HCT116 (cell line): ENCODE data around the gene ECE2. TPM values are rescaled to one million over a fixed set of nuclear protein-coding genes. Genes with fewer than 3 reads are reported as not detected.
A peak's percentile ranks its signal among the peaks of the same experiment; 100 is the strongest.

Source experiments
- ATAC-seq: fragments of 200-7000 bp; cut with Tn5 transposase; 2 replicates; pipeline ENCODE4 v1.9.1; 2020; ENCODE audit warnings: mild to moderate bottlenecking, moderate library complexity
- BruUV-seq: library from RNA; stranded (reverse); fragments of 400-500 nt; replicated peaks from 2 replicates; lab custom pipeline; 2021; lab: Mats Ljungman, UMichigan
- CTCF ChIA-PET: fragments of 300-600 bp; sonication (Branson Sonifier 250); formaldehyde crosslinking; loops from one replicate; lab custom pipeline; 2021; ENCODE audit warnings: antibody characterized with exemption; lab: Charles Lee
- POLR2A ChIA-PET: fragments of 300-600, 350-600 bp; sonication (Branson Sonifier 250); formaldehyde crosslinking; loops from one replicate; lab custom pipeline; 2021; ENCODE audit warnings: antibody characterized with exemption; lab: Charles Lee
- RAD21 ChIA-PET, 2 experiments: fragments of 300-600 bp; sonication (Branson Sonifier 250); formaldehyde crosslinking; loops; one replicate each; lab custom pipeline; 2023; ENCODE audit warnings: low total read pairs in 2 of 2; ENCODE audit not compliant: uncharacterized antibody in 2 of 2, unreplicated experiment in 2 of 2, low non-redundant PET in 1 of 2; lab: Charles Lee
- DNase-seq: peaks from one replicate; pipeline ENCODE4 v3.0.0-alpha.2; 2010; ENCODE audit warnings: low read depth, low spot score
- H2AFZ ChIP-seq: fragments of 200-600 bp; shearing (Covaris generic), sonication (generic); 2 replicates; pipeline ENCODE4 v1.6.1; 2017; ENCODE audit warnings: low read depth, mixed run types, mixed read lengths, antibody characterized with exemption, low read length; ENCODE audit not compliant: poor library complexity, severe bottlenecking
- H3K27ac ChIP-seq: 2 replicates; pipeline ENCODE4 v1.5.1; 2012; ENCODE audit warnings: low read depth, low read length
- H3K27me3 ChIP-seq: fragments of 200-600 bp; sonication (generic); 2 replicates; pipeline ENCODE4 v1.6.1; 2016; ENCODE audit warnings: mixed run types, low read length, mixed read lengths; ENCODE audit not compliant: insufficient read depth
- H3K36me3 ChIP-seq, 2 experiments: fragments of 200-500 bp in 1 of 2; fragments of 200-600 bp in 1 of 2; sonication (Bioruptor generic) in 1 of 2; sonication (generic) in 1 of 2; 2 replicates each; pipeline versions ENCODE4 v1.5.1 to v1.6.1; 2014 to 2016; ENCODE audit warnings: low read length in 2 of 2, inconsistent platforms in 1 of 2, mixed read lengths in 1 of 2, mixed run types in 1 of 2; ENCODE audit not compliant: insufficient read depth in 2 of 2, control insufficient read depth in 1 of 2
- H3K4me1 ChIP-seq, 2 experiments: fragments of 200-600 bp in 1 of 2; sonication (generic) in 1 of 2; 2 replicates each; pipeline versions ENCODE4 v1.5.1 to v1.6.1; 2012 to 2017; ENCODE audit warnings: low read length in 2 of 2, inconsistent platforms in 1 of 2, mild to moderate bottlenecking in 1 of 2, mixed read lengths in 1 of 2, mixed run types in 1 of 2, moderate library complexity in 1 of 2; ENCODE audit not compliant: insufficient read depth in 2 of 2, control insufficient read depth in 1 of 2
- H3K4me2 ChIP-seq: fragments of 200-600 bp; sonication (generic); 2 replicates; pipeline ENCODE4 v1.6.1; 2017; ENCODE audit warnings: mixed run types, low read length, mixed read lengths
- H3K4me3 ChIP-seq, 2 experiments: fragments of 200-600 bp in 1 of 2; sonication (generic) in 1 of 2; replicated peaks in 1 of 2; 2 replicates each; pipeline ENCODE4 v1.5.1; 2011 to 2016; ENCODE audit warnings: low read length in 2 of 2, control low read depth in 1 of 2, low read depth in 1 of 2, mild to moderate bottlenecking in 1 of 2, mixed read lengths in 1 of 2, mixed run types in 1 of 2
- H3K79me2 ChIP-seq: fragments of 200-600 bp; sonication (generic); 2 replicates; pipeline ENCODE4 v1.6.1; 2017; ENCODE audit warnings: mild to moderate bottlenecking, mixed run types, low read length, moderate library complexity, mixed read lengths; ENCODE audit not compliant: insufficient read depth
- H3K9ac ChIP-seq: fragments of 200-600 bp; sonication (generic); 2 replicates; pipeline ENCODE4 v1.6.1; 2016; ENCODE audit warnings: low read length, mixed read lengths
- H3K9me2 ChIP-seq: fragments of 200-600 bp; sonication (generic), shearing (Covaris generic); 2 replicates; pipeline ENCODE4 v1.6.1; 2017; ENCODE audit warnings: mixed run types, mild to moderate bottlenecking, moderate library complexity; ENCODE audit not compliant: insufficient read depth
- H3K9me3 ChIP-seq, 2 experiments: fragments of 200-500 bp in 1 of 2; fragments of 200-600 bp in 1 of 2; sonication (Bioruptor generic) in 1 of 2; sonication (generic) in 1 of 2; 2 replicates each; pipeline ENCODE4 v1.6.1; 2014 to 2017; ENCODE audit warnings: low read length in 2 of 2, mixed read lengths in 2 of 2, inconsistent platforms in 1 of 2, low read depth in 1 of 2, mild to moderate bottlenecking in 1 of 2, mixed run types in 1 of 2, moderate library complexity in 1 of 2; ENCODE audit not compliant: control insufficient read depth in 1 of 2, insufficient read depth in 1 of 2
- H4K20me1 ChIP-seq: fragments of 200-600 bp; sonication (generic), shearing (Covaris generic); 2 replicates; pipeline ENCODE4 v1.6.1; 2017; ENCODE audit warnings: mixed run types, mild to moderate bottlenecking, moderate library complexity; ENCODE audit not compliant: insufficient read depth
- CBX3 ChIP-seq: IDR thresholded peaks from 2 replicates; pipeline ENCODE4 v1.6.1; 2012; ENCODE audit warnings: low read depth
- CTCF ChIP-seq, 3 experiments: fragments of 200-600 bp in 1 of 3; sonication (generic) in 1 of 3; IDR thresholded peaks in 2 of 3; conservative IDR thresholded peaks in 1 of 3; 2 replicates each; pipeline ENCODE4 v1.5.1; 2012 to 2017; ENCODE audit warnings: low read depth in 2 of 3, low read length in 2 of 3, antibody characterized with exemption in 1 of 3, borderline replicate concordance in 1 of 3, control low read depth in 1 of 3, mild to moderate bottlenecking in 1 of 3, mixed read lengths in 1 of 3, mixed run types in 1 of 3, moderate library complexity in 1 of 3; ENCODE audit not compliant: insufficient read depth in 1 of 3
- EGR1 ChIP-seq: IDR thresholded peaks from 2 replicates; pipeline ENCODE4 v1.6.1; 2012; ENCODE audit warnings: low read depth
- ELF1 ChIP-seq: IDR thresholded peaks from 2 replicates; pipeline ENCODE4 v1.6.1; 2012; ENCODE audit warnings: low read depth, borderline replicate concordance
- JUND ChIP-seq: IDR thresholded peaks from 2 replicates; pipeline ENCODE4 v1.6.1; 2012
- SIN3A ChIP-seq: IDR thresholded peaks from 2 replicates; pipeline ENCODE4 v1.6.1; 2012; ENCODE audit warnings: low read depth
- ZBTB33 ChIP-seq: IDR thresholded peaks from 2 replicates; pipeline ENCODE4 v1.6.1; 2011; ENCODE audit warnings: mild to moderate bottlenecking, low read length, moderate library complexity; ENCODE audit not compliant: insufficient replicate concordance; ENCODE audit errors: extremely low read depth
- intact Hi-C: fragments of 100-400 bp; cut with micrococcal nuclease; formaldehyde crosslinking; loops from 2 replicates; pipeline ENCODE4 v1.10.0; 2022
- total RNA-seq: library from RNA; stranded (reverse); gene quantifications from one replicate; pipeline ENCODE4 v1.2.1, GENCODE V29; 2021; ENCODE audit not compliant: unreplicated experiment

Gene ECE2
- total RNA-seq, 1 experiment from 2014 or later: not detected

GRCh38 chr3:184307915-184308314 lies 32.1 kb downstream of the ECE2 start:
- no peak for TF ChIP-seq EGR1
- no peak for TF ChIP-seq JUND
- TF ChIP-seq ELF1: no peak
- no peak for TF ChIP-seq ZBTB33
- no peak for TF ChIP-seq CBX3
- Histone ChIP-seq H3K27ac (no peak overlapping the region), H3K4me1 (no peaks in the 10 kb centered on the region), H3K4me2 (no peak overlapping the region), H3K27me3 (no peaks in the 10 kb centered on the region), H3K4me3 (no peak overlapping the region), H4K20me1 (no peaks in the 10 kb centered on the region), H3K36me3 (peaks cover 46 to 52% of the 10 kb centered on the region in 2 experiments), H3K9me3 (no peaks in the 10 kb centered on the region), H3K79me2 (peaks cover 18% of the 10 kb centered on the region; the same call in 1 of the 2 replicates), H3K9ac (no peak overlapping the region), H3K9me2 (no peaks in the 10 kb centered on the region), H2AFZ (no peak overlapping the region)
- intact Hi-C loops: no loop called here
- no peak for DNase-seq
- POLR2A ChIA-PET: no interaction called here
- RAD21 ChIA-PET: no interaction called here
- ATAC-seq: no peak
- CTCF ChIA-PET: no interaction called here
- no TSS peak for BruUV-seq

GRCh38 chr3:184308744-184309143 lies 32.9 kb downstream of the ECE2 start:
- Histone ChIP-seq H3K4me2 (no peak overlapping the region), H3K9ac (no peak overlapping the region), H3K9me2 (no peaks in the 10 kb centered on the region), H4K20me1 (no peaks in the 10 kb centered on the region), H3K27ac (no peak overlapping the region), H3K4me3 (no peak overlapping the region), H2AFZ (no peak overlapping the region), H3K36me3 (peaks cover 37 to 44% of the 10 kb centered on the region in 2 experiments), H3K27me3 (no peaks in the 10 kb centered on the region), H3K9me3 (no peaks in the 10 kb centered on the region), H3K79me2 (peaks cover 9% of the 10 kb centered on the region; the same call in 1 of the 2 replicates), H3K4me1 (peaks cover 0 to 2% of the 10 kb centered on the region in 2 experiments; a peak in 3 of 4 replicates)
- BruUV-seq: no TSS peak
- DNase-seq (no peak), ATAC-seq (no peak)
- POLR2A ChIA-PET: no interaction called here
- CTCF ChIA-PET: no interaction called here
- RAD21 ChIA-PET: no interaction called here
- TF ChIP-seq CTCF (IDR thresholded peaks at IDR 0.05 in 2 of 3, conservative IDR thresholded peaks at IDR 0.05 in 1 of 3; ENCODE audit: borderline replicate concordance in 1 of 3, insufficient read depth in 1 of 3, low read depth in 2 of 3, low read length in 2 of 3): peak in 1 of 3 experiments; percentile 19; a peak in 1 of 6 replicates
- no peak for TF ChIP-seq SIN3A
- intact Hi-C loops: no loop called here
